ENCODE measurements around the gene GBE1.

Gene GBE1

DNA sequence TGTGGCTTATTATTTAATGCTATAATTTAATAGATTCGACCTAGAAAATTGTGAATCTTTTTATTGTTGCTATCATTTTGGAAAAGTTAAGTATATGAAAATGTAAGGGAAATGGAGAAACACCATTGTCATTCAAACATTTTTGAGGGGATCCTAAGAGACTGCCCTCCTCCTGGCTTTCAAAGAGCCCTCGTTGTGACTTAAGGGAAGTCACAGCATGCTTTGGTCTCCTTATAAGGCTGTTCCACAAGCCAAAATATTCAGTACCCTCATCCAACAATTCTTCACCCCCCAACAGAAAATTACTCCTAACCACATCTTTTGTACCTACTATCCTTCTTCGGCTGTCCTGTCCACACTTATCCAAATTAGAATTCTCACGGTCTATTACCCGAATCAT lies 140.2 kb downstream of the GBE1 start:
- DNase-seq (ENCODE audit: low spot score), result no peak

- no peak for DNase-seq (ENCODE audit: low spot score)
Observed at GRCh38 chr3:81620849-81621248, 140.6 kb downstream of the GBE1 start.

- DNase-seq (ENCODE audit: low spot score), result no peak
Observed at GRCh38 chr3:81612768-81613167, 148.7 kb downstream of the GBE1 start.

GRCh38 chr3:81602781-81603180 lies 158.7 kb downstream of the GBE1 start:
- DNase-seq (ENCODE audit: low spot score), result no peak

DNA sequence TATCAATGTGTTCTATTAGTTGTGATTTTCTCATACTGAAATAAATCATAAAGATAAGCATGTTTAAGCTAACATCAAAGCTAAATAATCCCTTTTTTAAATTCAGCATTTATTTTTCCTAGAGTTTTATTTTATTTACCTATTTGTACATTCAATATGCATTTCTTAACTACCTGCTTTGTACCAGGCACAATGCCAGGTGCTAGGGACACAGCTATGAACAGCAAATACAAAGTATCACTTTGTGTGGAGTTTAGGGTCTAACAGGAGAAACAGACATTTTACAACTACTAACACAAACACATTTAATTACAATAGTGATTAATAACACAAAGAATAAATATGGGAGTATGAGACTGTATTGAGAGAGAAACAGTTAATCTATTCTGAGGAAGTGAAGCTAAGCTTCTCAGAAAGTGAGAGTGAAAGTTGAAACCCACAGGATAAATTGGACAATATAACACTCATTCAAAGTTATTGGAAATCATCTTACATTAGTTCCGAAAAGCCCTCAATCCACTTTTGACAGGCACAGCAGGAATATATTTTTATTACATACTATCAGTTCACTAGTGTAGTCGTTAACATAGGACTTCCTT lies 159.6 kb downstream of the GBE1 start:
- no peak for DNase-seq (ENCODE audit: low spot score)

GRCh38 chr3:81592101-81592500 lies 169.3 kb downstream of the GBE1 start:
- no peak for DNase-seq (ENCODE audit: low spot score)

- DNase-seq (ENCODE audit: low spot score), result no peak
Observed at GRCh38 chr3:81585937-81586336, 175.5 kb downstream of the GBE1 start.

DNA sequence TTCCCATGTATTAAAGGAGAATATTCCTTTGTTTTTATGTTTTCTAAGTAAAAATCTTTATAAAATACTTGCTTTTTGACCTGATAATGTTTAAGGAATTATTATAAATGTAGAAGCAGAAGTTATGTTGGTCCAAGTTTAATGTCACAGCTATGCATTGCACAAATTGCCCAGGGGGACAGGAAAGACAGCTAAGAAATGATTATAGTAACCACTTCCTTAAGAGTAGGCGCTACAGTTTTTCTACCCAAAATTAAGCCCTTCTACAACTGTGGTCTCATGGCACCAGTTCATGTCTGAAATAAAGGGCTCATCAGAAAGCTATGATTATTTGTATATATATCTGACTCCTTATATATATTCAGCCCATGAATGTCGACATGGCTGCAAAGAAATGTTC lies 176.4 kb downstream of the GBE1 start:
- no peak for DNase-seq (ENCODE audit: low spot score)

- DNase-seq (ENCODE audit: low spot score), result no peak
Observed at GRCh38 chr3:81581966-81582599, 179.4 kb downstream of the GBE1 start.

DNA sequence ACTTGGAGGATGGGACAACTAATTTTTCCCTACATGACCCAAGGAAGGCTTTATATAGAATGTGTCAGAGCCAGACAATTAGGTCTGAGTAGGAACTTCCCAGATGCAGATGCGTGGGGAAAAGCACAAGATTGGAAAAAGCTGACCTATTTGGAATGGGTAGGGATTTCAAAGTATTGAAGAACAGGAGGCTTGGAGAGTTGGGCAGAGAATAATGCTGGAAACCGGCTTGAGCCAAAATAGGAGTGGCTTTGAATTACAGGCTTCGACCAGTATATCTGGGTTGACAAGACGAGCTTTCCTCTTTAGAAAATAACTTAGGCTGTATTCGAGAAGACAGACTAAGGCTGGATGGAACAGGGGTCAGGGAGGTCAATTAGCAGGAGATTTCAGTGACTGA lies 181.1 kb downstream of the GBE1 start:
- DNase-seq (ENCODE audit: low spot score), result no peak

DNA sequence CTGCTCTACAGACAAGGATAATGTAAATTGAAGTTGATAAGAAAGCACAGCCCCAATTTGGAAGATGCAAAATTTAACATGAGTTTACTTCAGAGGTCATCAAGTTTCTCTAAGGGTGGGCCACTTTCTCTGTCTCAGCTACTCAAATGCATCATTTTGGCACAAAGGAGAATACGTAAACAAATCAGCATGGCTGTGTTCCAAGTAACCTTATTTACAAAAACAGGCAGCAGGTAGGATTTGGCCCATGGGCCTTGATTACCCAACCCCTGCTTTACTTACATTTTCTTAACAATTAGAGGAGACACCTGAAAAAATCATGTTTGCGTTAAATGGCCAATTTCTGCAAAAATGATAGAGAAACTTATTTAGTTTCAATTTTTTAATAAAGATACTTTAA lies 181.7 kb downstream of the GBE1 start:
- no peak for DNase-seq (ENCODE audit: low spot score)

DNA sequence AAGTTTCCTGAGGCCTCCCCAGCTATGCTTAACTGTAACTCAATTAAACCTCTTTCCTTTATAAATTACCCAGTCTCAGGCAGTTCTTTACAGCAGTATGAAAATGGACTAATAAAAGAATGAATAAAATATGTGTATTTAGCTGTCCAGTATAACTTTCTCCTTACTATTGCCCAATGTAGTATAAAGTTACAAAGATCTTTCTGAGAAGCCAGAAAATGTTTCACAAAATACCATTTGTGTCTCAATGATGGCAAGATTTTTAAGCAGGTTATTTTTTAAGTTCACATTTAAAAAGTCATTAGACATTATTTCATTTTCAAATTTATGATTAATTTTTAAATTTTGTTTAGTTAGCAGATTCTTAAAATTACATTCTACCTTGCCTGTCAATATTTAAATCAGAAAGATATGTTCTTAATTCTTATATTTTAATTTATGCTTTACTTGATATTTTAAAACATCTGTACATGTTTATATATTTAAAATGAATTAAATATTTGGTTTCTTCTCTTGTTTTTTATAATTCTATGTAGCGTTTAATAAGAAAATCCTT lies 189.2 kb downstream of the GBE1 start:
- DNase-seq (ENCODE audit: low spot score), result no peak

DNA sequence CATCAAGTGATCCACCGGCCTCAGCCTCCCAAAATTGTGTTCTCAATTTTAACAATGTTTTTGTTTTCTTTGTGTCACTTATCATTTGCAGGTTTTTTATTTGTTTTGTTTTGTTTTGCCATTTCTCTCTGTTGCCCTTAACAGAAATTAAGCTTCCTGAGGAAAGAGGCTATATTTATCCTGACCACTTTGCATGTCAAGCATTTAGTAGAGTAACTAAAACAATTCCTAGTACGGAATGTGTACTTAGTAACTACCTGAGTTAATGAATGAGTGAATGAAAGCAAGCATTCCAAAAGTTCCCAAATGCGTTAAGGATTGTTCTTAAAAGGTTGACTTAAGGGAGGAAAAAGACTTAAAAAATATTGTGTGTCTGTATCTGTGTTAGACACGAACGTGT lies 193.1 kb downstream of the GBE1 start:
- DNase-seq (ENCODE audit: low spot score), result no peak

- no peak for DNase-seq (ENCODE audit: low spot score)
Observed at GRCh38 chr3:81565041-81565440, 196.4 kb downstream of the GBE1 start.

DNA sequence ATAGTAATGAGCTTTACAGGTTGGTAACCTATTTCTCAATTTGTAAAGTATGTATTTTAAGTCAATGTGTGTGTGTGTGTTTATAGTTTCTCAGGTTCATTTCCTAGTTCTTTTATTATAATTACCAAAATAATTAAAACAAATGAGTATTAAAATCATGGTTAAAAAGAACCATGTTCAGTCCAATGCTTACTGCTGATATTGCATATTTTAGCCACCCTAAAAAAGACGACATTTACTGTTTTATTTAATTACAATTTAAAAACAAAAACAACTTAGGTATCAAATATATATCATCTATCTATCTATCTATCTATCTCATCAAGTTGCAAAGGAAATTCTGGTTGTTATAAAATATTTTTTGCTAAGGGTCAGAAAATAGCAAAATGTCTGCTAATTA lies 203.3 kb downstream of the GBE1 start:
- no peak for DNase-seq (ENCODE audit: low spot score)

DNA sequence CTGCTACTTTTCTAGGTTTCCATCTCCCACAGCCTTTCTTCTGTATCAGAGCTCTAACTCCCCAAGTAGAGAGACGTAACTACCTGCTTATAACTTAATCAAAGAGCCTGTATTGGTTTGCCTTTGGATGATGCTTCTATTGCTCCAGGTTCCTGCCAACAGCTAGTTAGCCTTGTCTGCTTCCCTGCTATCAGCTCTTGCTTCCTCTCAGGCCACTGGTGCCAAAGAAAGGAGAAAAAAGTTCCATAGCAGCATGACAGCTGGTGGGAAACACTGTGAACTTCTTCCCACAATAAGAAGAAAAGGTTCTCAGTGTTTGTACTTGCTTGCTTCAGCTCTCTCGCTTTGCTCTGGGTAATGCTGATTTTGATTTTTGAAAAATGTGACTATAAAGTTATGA lies 206.6 kb downstream of the GBE1 start:
- DNase-seq (ENCODE audit: low spot score), result no peak

GRCh38 chr3:81554388-81554787 lies 207.1 kb downstream of the GBE1 start:
- no peak for DNase-seq (ENCODE audit: low spot score)

DNA sequence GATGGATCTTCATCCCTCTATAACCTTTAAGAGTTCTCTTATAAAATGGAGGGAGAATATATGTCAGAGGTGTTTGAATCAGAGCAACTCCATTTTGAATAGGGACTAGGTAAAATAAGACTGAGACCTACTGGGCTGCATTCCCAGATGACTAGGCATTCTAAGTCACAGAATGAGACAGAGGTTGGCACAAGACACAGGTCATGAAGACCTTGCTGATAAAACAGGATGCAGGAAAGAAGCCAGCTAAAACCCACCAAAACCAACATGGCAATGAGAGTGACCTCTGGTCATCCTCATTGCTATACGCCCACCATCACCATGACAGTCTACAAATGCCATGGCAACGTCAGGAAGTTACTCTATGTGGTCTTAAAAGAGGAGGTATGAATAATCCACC lies 211.0 kb downstream of the GBE1 start:
- no peak for DNase-seq (ENCODE audit: low spot score)

- no peak for DNase-seq (ENCODE audit: low spot score)
Observed at GRCh38 chr3:81549831-81550230, 211.6 kb downstream of the GBE1 start.

GRCh38 chr3:81549388-81549787 lies 212.1 kb downstream of the GBE1 start:
- DNase-seq (ENCODE audit: low spot score), result no peak

- DNase-seq (ENCODE audit: low spot score), result no peak
Observed at GRCh38 chr3:81545572-81545971, 215.9 kb downstream of the GBE1 start.

GRCh38 chr3:81544385-81544784 lies 217.1 kb downstream of the GBE1 start:
- DNase-seq (ENCODE audit: low spot score), result no peak

GRCh38 chr3:81540787-81541186 lies 220.7 kb downstream of the GBE1 start:
- no peak for DNase-seq (ENCODE audit: low spot score)

- no peak for DNase-seq (ENCODE audit: low spot score)
Observed at GRCh38 chr3:81531846-81532245, 229.6 kb downstream of the GBE1 start.
